Measurements from ENCODE around the gene ATP7A. TPM values are rescaled to one million over a fixed set of nuclear protein-coding genes. Genes with fewer than 3 reads are reported as not detected.
"Not testable (repeated sequence)": the region's sequence is repeated elsewhere in the genome, so short reads cannot be mapped to it uniquely, and the experiment has no call there.

Gene ATP7A
- 10 to 100 TPM in 1 of 2 donors, 1 to 10 TPM in 1; 9.5 to 17.3 TPM for total RNA-seq

GRCh38 chrX:77910108-77910840, at the start of gene ATP7A:
TSS of gene ATP7A (plus strand) at chrX:77910693. CDS start at chrX:77971642, 60,949 bp downstream.
- Mint-ChIP-seq H3K27me3 (no peaks in the 10 kb centered on the region), H3K27ac (peak within 1 kb of the TSS; percentile 92), H3K9me3 (no peaks in the 10 kb centered on the region), H3K36me3 (ENCODE audit: low read depth) (peaks cover 21% of the 10 kb centered on the region), H3K4me1 (peaks cover 4% of the 10 kb centered on the region), H3K4me3 (peak within 1 kb of the TSS; percentile 91)
- peak; percentile 93 for ATAC-seq (replicated peaks)

- H3K4me3 Mint-ChIP-seq = no peak overlapping the region
- no peaks in the 10 kb centered on the region for H3K4me1 Mint-ChIP-seq
- no peaks in the 10 kb centered on the region for H3K27me3 Mint-ChIP-seq
Observed at GRCh38 chrX:77875372-77875771, 35.1 kb upstream of the ATP7A start.

DNA sequence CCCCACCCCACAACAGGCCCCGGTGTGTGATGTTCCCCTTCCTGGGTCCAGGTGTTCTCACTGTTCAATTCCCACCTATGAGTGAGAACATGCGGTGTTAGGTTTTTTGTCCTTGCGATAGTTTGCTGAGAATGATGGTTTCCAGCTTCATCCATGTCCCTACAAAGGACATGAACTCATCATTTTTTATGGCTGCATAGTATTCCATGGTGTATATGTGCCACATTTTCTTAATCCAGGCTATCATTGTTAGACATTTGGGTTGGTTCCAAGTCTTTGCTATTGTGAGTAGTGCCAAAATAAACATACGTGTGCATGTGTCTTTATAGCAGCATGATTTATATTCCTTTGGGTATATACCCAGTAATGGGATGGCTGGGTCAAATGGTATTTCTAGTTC, 29.1 kb upstream of the ATP7A start:
- not testable (repeated sequence) for ATAC-seq (replicated peaks); H3K4me1 Mint-ChIP-seq; H3K9me3 Mint-ChIP-seq; H3K4me3 Mint-ChIP-seq; H3K27me3 Mint-ChIP-seq; H3K27ac Mint-ChIP-seq
- peaks cover 10% of the 10 kb centered on the region for H3K36me3 Mint-ChIP-seq (ENCODE audit: low read depth)

More at GRCh38 chrX:77875372-77875771, 35.1 kb upstream of the ATP7A start:
- no peaks in the 10 kb centered on the region for H3K9me3 Mint-ChIP-seq
- peaks cover 46% of the 10 kb centered on the region for H3K36me3 Mint-ChIP-seq (ENCODE audit: low read depth)
- no peak overlapping the region for H3K27ac Mint-ChIP-seq
- no peak for ATAC-seq (replicated peaks)

GRCh38 chrX:77892887-77893286, 17.6 kb upstream of the ATP7A start:
- peak overlapping the region; percentile 99 for H3K4me3 Mint-ChIP-seq
- ATAC-seq (replicated peaks) = no peak
- H3K9me3 Mint-ChIP-seq = no peaks in the 10 kb centered on the region
- peaks cover 24% of the 10 kb centered on the region for H3K36me3 Mint-ChIP-seq (ENCODE audit: low read depth)
- H3K27ac Mint-ChIP-seq = peak overlapping the region; percentile 49
- no peaks in the 10 kb centered on the region for H3K27me3 Mint-ChIP-seq
- peaks cover 13% of the 10 kb centered on the region for H3K4me1 Mint-ChIP-seq

DNA sequence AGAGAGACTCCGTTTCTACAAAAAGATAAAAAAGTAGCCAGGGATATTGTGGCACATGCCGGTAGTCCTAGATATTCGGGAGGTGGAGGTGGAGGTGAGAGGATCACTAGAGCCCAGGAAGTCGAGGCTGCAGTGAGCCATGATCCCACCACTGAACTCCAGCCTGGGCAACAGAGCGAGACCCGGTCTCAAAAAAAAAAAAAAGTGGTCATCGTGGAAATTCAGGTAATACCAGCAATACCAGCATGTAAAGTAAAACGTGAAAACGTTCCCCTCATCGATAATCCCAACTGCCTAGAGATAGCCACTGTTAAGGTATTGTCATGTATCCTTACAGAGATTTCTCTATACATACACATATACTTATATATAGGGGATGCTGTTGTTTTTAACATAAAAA, 16.8 kb upstream of the ATP7A start:
- peaks cover 13% of the 10 kb centered on the region for H3K4me1 Mint-ChIP-seq
- H3K36me3 Mint-ChIP-seq (ENCODE audit: low read depth) = peaks cover 24% of the 10 kb centered on the region
- no peaks in the 10 kb centered on the region for H3K27me3 Mint-ChIP-seq
- ATAC-seq (replicated peaks) = no peak
- no peaks in the 10 kb centered on the region for H3K9me3 Mint-ChIP-seq
- no peak overlapping the region for H3K27ac Mint-ChIP-seq
- H3K4me3 Mint-ChIP-seq = peak overlapping the region; percentile 99

GRCh38 chrX:77894921-77895886, 15.3 kb upstream of the ATP7A start, which contains the start of gene MAGT1:
TSS of gene MAGT1 (minus strand) at chrX:77895435. CDS start at chrX:77895410, 25 bp downstream.
- Mint-ChIP-seq H3K27ac (peak within 1 kb of the TSS; percentile 99), H3K4me3 (peak within 1 kb of the TSS; percentile 99), H3K27me3 (no peaks in the 10 kb centered on the region), H3K36me3 (ENCODE audit: low read depth) (peaks cover 28% of the 10 kb centered on the region), H3K9me3 (no peaks in the 10 kb centered on the region), H3K4me1 (peaks cover 10% of the 10 kb centered on the region)
- peak; percentile 92 for ATAC-seq (replicated peaks)

DNA sequence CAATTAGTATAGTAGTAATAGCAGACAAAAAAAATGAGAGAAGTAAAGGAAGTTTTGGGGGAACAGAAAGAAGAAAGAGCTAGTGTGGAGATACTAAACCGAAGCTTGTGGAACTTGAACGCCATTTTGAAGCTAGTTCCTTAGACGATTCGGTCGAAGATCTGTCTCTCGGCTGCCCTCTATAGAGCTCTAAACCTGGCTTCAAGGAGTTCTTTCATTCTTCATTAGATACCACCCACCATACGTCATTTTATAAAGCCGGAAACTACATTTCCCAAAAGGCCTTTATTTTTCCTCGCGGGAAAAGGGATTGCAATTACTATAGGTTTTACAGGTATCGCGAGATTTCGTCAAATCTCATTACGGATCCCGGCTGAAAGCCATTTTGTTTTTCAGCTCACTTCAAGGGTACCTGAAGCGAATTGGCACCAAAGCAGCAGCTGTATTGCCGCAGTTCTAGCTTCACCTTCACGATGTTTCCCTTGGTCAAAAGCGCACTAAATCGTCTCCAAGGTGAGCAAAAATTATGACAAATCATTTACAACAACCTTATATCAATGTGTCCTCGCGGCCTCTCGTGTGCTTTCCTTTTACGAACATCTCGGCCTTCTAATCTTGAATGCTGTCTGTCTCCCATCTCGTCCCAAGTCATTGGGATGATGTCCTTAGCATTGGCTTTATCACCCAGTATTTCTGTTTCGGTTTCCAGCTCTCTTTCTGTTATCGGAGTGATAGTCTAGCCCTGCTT, 11.2 kb upstream of the ATP7A start, which contains the start of gene COX7B:
Gene COX7B, plus strand, starts transcription at position 388 of the 748 bp plus-strand sequence. Its CDS starts 86 bp downstream, at position 474.
- H3K4me3 Mint-ChIP-seq = peak within 1 kb of the TSS; percentile 92
- H3K27me3 Mint-ChIP-seq = no peaks in the 10 kb centered on the region
- H3K36me3 Mint-ChIP-seq (ENCODE audit: low read depth) = peaks cover 59% of the 10 kb centered on the region
- peak within 1 kb of the TSS; percentile 91 for H3K27ac Mint-ChIP-seq
- peak; percentile 66 for ATAC-seq (replicated peaks)
- H3K4me1 Mint-ChIP-seq = no peaks in the 10 kb centered on the region
- no peaks in the 10 kb centered on the region for H3K9me3 Mint-ChIP-seq

DNA sequence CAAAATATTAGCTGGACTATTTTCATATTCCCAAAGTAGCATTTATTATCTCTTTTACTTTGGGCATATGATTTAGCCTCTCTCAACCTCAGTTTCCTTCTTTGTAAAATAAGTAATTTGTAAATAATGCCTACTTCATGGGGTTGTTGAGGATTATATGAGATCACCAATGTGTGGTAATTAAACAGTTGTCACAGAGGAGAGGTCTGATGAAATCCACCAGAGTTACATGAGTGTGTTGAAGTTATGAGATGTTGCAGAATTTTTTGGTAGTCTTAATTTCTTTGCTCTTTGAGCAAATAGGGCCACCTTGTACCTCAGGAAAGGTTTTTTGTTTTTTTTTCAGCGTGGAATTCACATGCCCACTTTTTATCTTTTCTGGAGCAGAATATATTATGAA, 9.8 kb upstream of the ATP7A start:
- H3K4me3 Mint-ChIP-seq = peak overlapping the region; percentile 92
- ATAC-seq (replicated peaks) = no peak
- H3K36me3 Mint-ChIP-seq (ENCODE audit: low read depth) = peaks cover 62% of the 10 kb centered on the region
- H3K9me3 Mint-ChIP-seq = no peaks in the 10 kb centered on the region
- no peaks in the 10 kb centered on the region for H3K4me1 Mint-ChIP-seq
- H3K27ac Mint-ChIP-seq = peak overlapping the region; percentile 91
- no peaks in the 10 kb centered on the region for H3K27me3 Mint-ChIP-seq

DNA sequence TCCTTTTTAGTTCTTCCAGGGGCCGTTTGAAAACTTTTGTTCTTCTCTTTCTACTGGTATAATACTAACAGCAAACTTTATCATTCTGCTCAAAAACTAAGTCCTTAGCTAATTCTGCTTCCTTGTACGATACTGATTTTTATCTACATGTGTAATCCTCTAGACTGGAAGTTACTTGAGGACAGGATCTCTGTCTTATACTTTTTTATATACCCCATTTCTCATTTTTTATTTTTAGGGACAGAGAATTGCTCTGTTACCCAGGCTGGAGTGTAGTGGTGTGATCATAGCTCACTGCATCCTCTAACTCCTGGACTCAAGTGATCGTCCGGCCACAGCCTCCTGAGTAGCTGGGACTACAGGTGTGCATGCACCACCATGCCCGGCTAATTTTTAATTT, 9.0 kb upstream of the ATP7A start:
- Mint-ChIP-seq H3K36me3 (ENCODE audit: low read depth) (peaks cover 67% of the 10 kb centered on the region), H3K27me3 (no peaks in the 10 kb centered on the region), H3K27ac (no peak overlapping the region), H3K4me3 (peak overlapping the region; percentile 92), H3K4me1 (no peaks in the 10 kb centered on the region), H3K9me3 (no peaks in the 10 kb centered on the region)
- no peak for ATAC-seq (replicated peaks)

DNA sequence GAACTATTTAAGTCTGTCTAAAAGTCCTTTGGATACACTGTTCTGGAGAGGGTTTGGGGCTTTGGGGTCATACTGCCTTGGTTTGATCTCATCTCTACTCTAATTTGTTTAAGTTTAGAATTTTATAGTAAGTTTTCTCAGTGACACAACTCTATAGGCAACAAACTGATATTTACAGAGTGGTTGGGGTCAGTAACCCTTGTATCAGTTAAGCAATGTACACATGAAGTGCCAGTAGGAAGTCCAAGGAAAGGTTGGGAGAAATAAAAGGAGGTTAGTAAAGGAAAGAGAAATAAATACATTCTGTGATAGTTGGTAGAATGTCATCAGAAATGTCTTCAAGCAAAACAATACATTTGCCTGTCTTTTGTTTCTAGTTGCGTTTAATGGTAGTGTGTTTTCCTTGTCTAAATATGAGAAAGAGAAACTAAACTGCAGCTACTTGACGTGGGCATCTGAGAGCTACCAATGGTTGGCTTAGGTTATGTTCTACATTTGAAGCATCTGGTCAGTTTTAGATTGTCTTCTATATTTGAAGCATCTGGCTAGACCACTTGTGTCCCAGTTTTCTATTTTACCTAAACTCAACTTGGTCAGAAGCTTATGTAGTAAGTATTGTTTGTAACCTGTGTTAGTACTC, 6.9 kb downstream of the ATP7A start:
- Mint-ChIP-seq H3K27ac (peak overlapping the region; percentile 82), H3K27me3 (no peaks in the 10 kb centered on the region), H3K4me3 (peak overlapping the region; percentile 78), H3K36me3 (ENCODE audit: low read depth) (no peaks in the 10 kb centered on the region), H3K9me3 (no peaks in the 10 kb centered on the region), H3K4me1 (peaks cover 11% of the 10 kb centered on the region)
- no peak for ATAC-seq (replicated peaks)

DNA sequence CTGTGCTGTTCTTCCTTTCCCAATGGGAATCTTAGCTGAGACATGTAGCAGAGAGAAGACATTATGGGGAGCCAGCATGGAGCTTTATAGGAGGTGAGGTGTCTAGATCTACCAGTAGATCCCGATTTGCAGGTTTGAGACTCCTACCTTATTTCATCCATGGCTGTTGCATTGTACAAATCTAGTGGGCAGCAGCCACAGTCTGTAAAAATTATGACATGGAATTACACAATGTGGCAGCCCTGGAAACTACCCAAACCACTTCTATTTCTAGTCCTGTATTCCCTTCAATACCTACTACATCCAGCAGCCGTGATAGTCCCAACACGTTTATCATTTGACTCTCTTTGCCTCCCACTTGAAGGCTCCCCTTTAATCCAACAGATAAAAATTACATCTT, 8.1 kb downstream of the ATP7A start:
- H3K4me3 Mint-ChIP-seq = peak overlapping the region; percentile 78
- H3K36me3 Mint-ChIP-seq (ENCODE audit: low read depth) = no peaks in the 10 kb centered on the region
- H3K9me3 Mint-ChIP-seq = no peaks in the 10 kb centered on the region
- ATAC-seq (replicated peaks) = no peak
- no peaks in the 10 kb centered on the region for H3K27me3 Mint-ChIP-seq
- no peak overlapping the region for H3K27ac Mint-ChIP-seq
- peaks cover 11% of the 10 kb centered on the region for H3K4me1 Mint-ChIP-seq

- peaks cover 11% of the 10 kb centered on the region for H3K4me1 Mint-ChIP-seq
- H3K27ac Mint-ChIP-seq; H3K9me3 Mint-ChIP-seq; H3K36me3 Mint-ChIP-seq (ENCODE audit: low read depth); H3K4me3 Mint-ChIP-seq; H3K27me3 Mint-ChIP-seq; ATAC-seq (replicated peaks): not testable (repeated sequence)
Observed at GRCh38 chrX:77919370-77919769, 8.9 kb downstream of the ATP7A start.

GRCh38 chrX:77922787-77923186, 12.3 kb downstream of the ATP7A start:
- no peaks in the 10 kb centered on the region for H3K9me3 Mint-ChIP-seq
- H3K4me3 Mint-ChIP-seq = no peak overlapping the region
- no peaks in the 10 kb centered on the region for H3K27me3 Mint-ChIP-seq
- H3K4me1 Mint-ChIP-seq = no peaks in the 10 kb centered on the region
- no peaks in the 10 kb centered on the region for H3K36me3 Mint-ChIP-seq (ENCODE audit: low read depth)
- no peak overlapping the region for H3K27ac Mint-ChIP-seq
- ATAC-seq (replicated peaks) = no peak

All from activated T-helper 17 cell treated with anti-CD3 and anti-CD28 coated beads, Interleukin-2, amount 50 U/mL, for 72 hours (primary cell).